ENCODE measurements around the gene NRP1.

The NRP1 gene

DNA sequence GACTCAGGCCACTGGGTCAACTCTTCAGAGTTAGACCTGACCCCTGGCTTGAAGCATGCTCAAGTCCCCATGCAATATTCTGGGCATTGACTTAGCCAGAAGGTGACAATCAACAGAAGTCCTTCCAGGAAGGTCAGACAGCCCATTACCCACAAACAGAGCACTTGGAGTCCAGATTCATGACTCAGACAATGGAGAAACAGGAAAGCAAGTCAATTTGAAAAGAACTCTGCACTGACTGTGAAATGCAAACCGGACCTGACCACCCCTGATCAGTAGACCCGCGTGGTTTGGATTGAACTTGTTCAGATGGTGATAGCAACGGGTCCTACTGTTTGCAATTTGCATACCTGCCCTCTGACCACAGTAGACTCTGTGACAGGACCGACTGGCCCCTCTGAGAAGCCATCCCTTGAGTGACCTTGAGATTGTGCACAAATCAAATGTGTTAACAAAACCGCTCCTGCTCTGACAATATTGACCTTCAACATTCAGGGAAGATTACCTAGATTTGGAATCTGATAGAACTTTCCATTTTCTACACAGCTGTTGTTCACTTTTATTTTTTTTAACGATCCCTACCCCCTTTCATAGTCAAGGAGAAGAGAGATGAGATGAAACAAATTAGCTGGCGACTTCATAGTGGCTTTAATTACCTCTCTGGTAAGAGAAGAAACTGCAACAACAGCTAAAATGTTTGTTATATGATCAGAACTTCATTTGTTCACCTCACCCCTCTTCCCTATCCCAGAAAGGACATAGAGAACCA, 138.7 kb downstream of the NRP1 start:
- H3K27ac ChIP-seq, result no peak overlapping the region
- TF ChIP-seq, protein P1, sequence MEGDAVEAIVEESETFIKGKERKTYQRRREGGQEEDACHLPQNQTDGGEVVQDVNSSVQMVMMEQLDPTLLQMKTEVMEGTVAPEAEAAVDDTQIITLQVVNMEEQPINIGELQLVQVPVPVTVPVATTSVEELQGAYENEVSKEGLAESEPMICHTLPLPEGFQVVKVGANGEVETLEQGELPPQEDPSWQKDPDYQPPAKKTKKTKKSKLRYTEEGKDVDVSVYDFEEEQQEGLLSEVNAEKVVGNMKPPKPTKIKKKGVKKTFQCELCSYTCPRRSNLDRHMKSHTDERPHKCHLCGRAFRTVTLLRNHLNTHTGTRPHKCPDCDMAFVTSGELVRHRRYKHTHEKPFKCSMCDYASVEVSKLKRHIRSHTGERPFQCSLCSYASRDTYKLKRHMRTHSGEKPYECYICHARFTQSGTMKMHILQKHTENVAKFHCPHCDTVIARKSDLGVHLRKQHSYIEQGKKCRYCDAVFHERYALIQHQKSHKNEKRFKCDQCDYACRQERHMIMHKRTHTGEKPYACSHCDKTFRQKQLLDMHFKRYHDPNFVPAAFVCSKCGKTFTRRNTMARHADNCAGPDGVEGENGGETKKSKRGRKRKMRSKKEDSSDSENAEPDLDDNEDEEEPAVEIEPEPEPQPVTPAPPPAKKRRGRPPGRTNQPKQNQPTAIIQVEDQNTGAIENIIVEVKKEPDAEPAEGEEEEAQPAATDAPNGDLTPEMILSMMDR (IDR thresholded peaks at IDR 0.05), result no peak
- H3K4me1 ChIP-seq (ENCODE audit: control insufficient read depth in 1 of 2, insufficient read depth in 1 of 2, low read depth in 1 of 2, low read length in 1 of 2), result no peaks in the 10 kb centered on the region

GRCh38 chr10:33193701-33194521, 140.6 kb downstream of the NRP1 start:
- Histone ChIP-seq H3K9me3 (no peaks in the 10 kb centered on the region), H3K36me3 (no peaks in the 10 kb centered on the region), H3K4me3 (ENCODE audit: low read depth in 1 of 2, low read length in 1 of 2) (no peak overlapping the region), H3K27ac (no peak overlapping the region), H3K27me3 (peaks cover 12% of the 10 kb centered on the region), H3K4me1 (ENCODE audit: control insufficient read depth in 1 of 2, insufficient read depth in 1 of 2, low read depth in 1 of 2, low read length in 1 of 2) (no peaks in the 10 kb centered on the region)
- TF ChIP-seq, protein P1 (IDR thresholded peaks at IDR 0.05), result no peak

More for the DNA sequence above, 138.7 kb downstream of the NRP1 start:
- H3K9me3 ChIP-seq, result no peaks in the 10 kb centered on the region
- no peak overlapping the region for H3K4me3 ChIP-seq (ENCODE audit: low read depth in 1 of 2, low read length in 1 of 2)
- peaks cover 12% of the 10 kb centered on the region for H3K27me3 ChIP-seq
- H3K36me3 ChIP-seq, result no peaks in the 10 kb centered on the region

- no peak overlapping the region for H3K27ac ChIP-seq
- H3K27me3 ChIP-seq, result peaks cover 12% of the 10 kb centered on the region
- H3K9me3 ChIP-seq, result no peaks in the 10 kb centered on the region
- no peaks in the 10 kb centered on the region for H3K36me3 ChIP-seq
- H3K4me3 ChIP-seq (ENCODE audit: low read depth in 1 of 2, low read length in 1 of 2), result no peak overlapping the region
- TF ChIP-seq, protein P1 (IDR thresholded peaks at IDR 0.05), result no peak
- no peaks in the 10 kb centered on the region for H3K4me1 ChIP-seq (ENCODE audit: control insufficient read depth in 1 of 2, insufficient read depth in 1 of 2, low read depth in 1 of 2, low read length in 1 of 2)
These were observed 141.3 kb downstream of the NRP1 start for GRCh38 chr10:33193057-33193700.

DNA sequence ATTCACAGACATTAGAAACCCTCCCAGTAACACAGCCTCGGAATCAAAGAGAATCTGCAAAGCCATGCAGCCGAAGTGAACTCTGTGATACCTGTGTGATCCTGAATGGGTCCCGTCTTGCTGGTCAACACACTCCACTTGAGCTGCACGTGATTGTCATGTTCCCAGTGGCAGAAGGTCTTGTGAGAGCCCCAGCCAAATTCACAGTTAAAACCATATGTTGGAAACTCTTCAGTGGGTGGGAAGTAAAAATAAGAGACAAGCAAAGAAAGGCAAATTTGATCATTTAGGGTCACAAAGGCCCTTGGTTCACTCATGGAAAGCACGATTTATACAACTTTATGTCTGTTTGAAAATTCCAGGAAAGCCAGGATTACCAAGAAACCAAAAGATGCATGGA, 142.3 kb downstream of the NRP1 start:
- H3K27me3 ChIP-seq, result peaks cover 10% of the 10 kb centered on the region
- no peak overlapping the region for H3K4me3 ChIP-seq (ENCODE audit: low read depth in 1 of 2, low read length in 1 of 2)
- no peaks in the 10 kb centered on the region for H3K9me3 ChIP-seq
- no peaks in the 10 kb centered on the region for H3K36me3 ChIP-seq
- TF ChIP-seq, protein P1 (IDR thresholded peaks at IDR 0.05), result no peak
- no peak overlapping the region for H3K27ac ChIP-seq
- H3K4me1 ChIP-seq (ENCODE audit: control insufficient read depth in 1 of 2, insufficient read depth in 1 of 2, low read depth in 1 of 2, low read length in 1 of 2), result no peaks in the 10 kb centered on the region

- H3K4me1 ChIP-seq (ENCODE audit: control insufficient read depth in 1 of 2, insufficient read depth in 1 of 2, low read depth in 1 of 2, low read length in 1 of 2), result no peaks in the 10 kb centered on the region
These were observed 144.1 kb downstream of the NRP1 start for GRCh38 chr10:33190406-33190805.

More at GRCh38 chr10:33190406-33190805, 144.1 kb downstream of the NRP1 start:
- no peak overlapping the region for H3K27ac ChIP-seq
- no peaks in the 10 kb centered on the region for H3K36me3 ChIP-seq
- no peaks in the 10 kb centered on the region for H3K27me3 ChIP-seq
- TF ChIP-seq, protein P1 (IDR thresholded peaks at IDR 0.05), result no peak
- H3K9me3 ChIP-seq, result no peaks in the 10 kb centered on the region
- H3K4me3 ChIP-seq (ENCODE audit: low read depth in 1 of 2, low read length in 1 of 2), result no peak overlapping the region

All from neutrophil (primary cell).